GM12865 (cell line): ENCODE data around the gene MBLAC1.

ENCODE experiments used
- DNase-seq: peaks from one replicate; pipeline ENCODE4 v3.0.0; 2010; ENCODE audit warnings: low read depth
- H3K4me3 ChIP-seq: 2 replicates; pipeline ENCODE4 v1.5.1; 2011; ENCODE audit warnings: mild to moderate bottlenecking, low read depth, low read length, control low read depth
- TF ChIP-seq, protein P1 (sequence below): IDR thresholded peaks from 2 replicates; pipeline ENCODE4 v1.5.1; 2011; ENCODE audit warnings: low read length, control low read depth, low read depth, inconsistent platforms; ENCODE audit not compliant: insufficient read depth; ENCODE audit errors: missing control alignments

Gene MBLAC1

GRCh38 chr7:100175296-100175935 is 48.6 kb downstream of the MBLAC1 start:
- TF ChIP-seq, protein P1, sequence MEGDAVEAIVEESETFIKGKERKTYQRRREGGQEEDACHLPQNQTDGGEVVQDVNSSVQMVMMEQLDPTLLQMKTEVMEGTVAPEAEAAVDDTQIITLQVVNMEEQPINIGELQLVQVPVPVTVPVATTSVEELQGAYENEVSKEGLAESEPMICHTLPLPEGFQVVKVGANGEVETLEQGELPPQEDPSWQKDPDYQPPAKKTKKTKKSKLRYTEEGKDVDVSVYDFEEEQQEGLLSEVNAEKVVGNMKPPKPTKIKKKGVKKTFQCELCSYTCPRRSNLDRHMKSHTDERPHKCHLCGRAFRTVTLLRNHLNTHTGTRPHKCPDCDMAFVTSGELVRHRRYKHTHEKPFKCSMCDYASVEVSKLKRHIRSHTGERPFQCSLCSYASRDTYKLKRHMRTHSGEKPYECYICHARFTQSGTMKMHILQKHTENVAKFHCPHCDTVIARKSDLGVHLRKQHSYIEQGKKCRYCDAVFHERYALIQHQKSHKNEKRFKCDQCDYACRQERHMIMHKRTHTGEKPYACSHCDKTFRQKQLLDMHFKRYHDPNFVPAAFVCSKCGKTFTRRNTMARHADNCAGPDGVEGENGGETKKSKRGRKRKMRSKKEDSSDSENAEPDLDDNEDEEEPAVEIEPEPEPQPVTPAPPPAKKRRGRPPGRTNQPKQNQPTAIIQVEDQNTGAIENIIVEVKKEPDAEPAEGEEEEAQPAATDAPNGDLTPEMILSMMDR = no peak
- H3K4me3 ChIP-seq = no peak overlapping the region
- no peak for DNase-seq

- DNase-seq = no peak
- peak overlapping the region; percentile 56 for H3K4me3 ChIP-seq
- TF ChIP-seq, protein P1 = no peak
Measured at GRCh38 chr7:100176096-100177044, 49.6 kb downstream of the MBLAC1 start.

GRCh38 chr7:100177045-100178001 is 50.6 kb downstream of the MBLAC1 start, which contains the start of the genes GPC2 and STAG3:
GPC2 (minus strand) TSS chr7:100177381; CDS start chr7:100177199, 182 bp downstream.
STAG3 (plus strand) TSS chr7:100177918; CDS start chr7:100180557, 2,639 bp downstream.
- peak within 1 kb of the TSS; percentile 56 for H3K4me3 ChIP-seq
- peak; percentile 97 for DNase-seq
- TF ChIP-seq, protein P1 = no peak
